GM23338 (cell line): ENCODE results near the gene BEST1. TPM values are rescaled to one million over a fixed set of nuclear protein-coding genes. Genes with fewer than 3 reads are reported as not detected.

Experiments used
- ATAC-seq: fragments of 200-7000 bp; cut with Tn5 transposase; 3 replicates; pipeline ENCODE4 v1.9.1; 2020
- DNase-seq: peaks from one replicate; pipeline ENCODE4 v3.0.0-alpha.2; 2015; ENCODE audit warnings: low spot score
- H2AFZ ChIP-seq: fragments of 200-600 bp; sonication (generic); 2 replicates; pipeline ENCODE4 v1.8.0; 2016; ENCODE audit warnings: antibody characterized with exemption, mild to moderate bottlenecking, moderate library complexity
- H3F3A ChIP-seq: fragments of 200-600 bp; sonication (generic); replicated peaks from 2 replicates; pipeline ENCODE4 v1.8.0; 2017; ENCODE audit warnings: antibody characterized with exemption, mixed run types, low read depth
- H3K27ac ChIP-seq: fragments of 200-600 bp; sonication (generic); 2 replicates; pipeline ENCODE4 v1.6.1; 2016; ENCODE audit warnings: low read depth
- H3K27me3 ChIP-seq: fragments of 200-600 bp; sonication (generic); 2 replicates; pipeline ENCODE4 v1.8.0; 2016; ENCODE audit warnings: mild to moderate bottlenecking, mixed run types, moderate library complexity; ENCODE audit not compliant: insufficient read depth
- H3K36me3 ChIP-seq: fragments of 200-600 bp; sonication (generic); 2 replicates; pipeline ENCODE4 v1.8.0; 2016; ENCODE audit warnings: mild to moderate bottlenecking; ENCODE audit not compliant: insufficient read depth
- H3K4me1 ChIP-seq: fragments of 200-600 bp; sonication (generic); 2 replicates; pipeline ENCODE4 v1.8.0; 2016; ENCODE audit warnings: mild to moderate bottlenecking, moderate library complexity; ENCODE audit not compliant: insufficient read depth
- H3K4me2 ChIP-seq: fragments of 200-600 bp; sonication (generic); 2 replicates; pipeline ENCODE4 v1.7.1; 2017; ENCODE audit warnings: mixed run types
- H3K4me3 ChIP-seq: fragments of 200-600 bp; sonication (generic); 2 replicates; pipeline ENCODE4 v1.6.1; 2016; ENCODE audit warnings: mixed run types
- H3K79me2 ChIP-seq: fragments of 200-600 bp; sonication (generic); replicated peaks from 2 replicates; pipeline ENCODE4 v1.8.0; 2017; ENCODE audit warnings: mild to moderate bottlenecking; ENCODE audit not compliant: insufficient read depth
- H3K9me2 ChIP-seq: fragments of 200-600 bp; sonication (generic); 2 replicates; pipeline ENCODE4 v1.8.0; 2017; ENCODE audit not compliant: insufficient read depth
- H4K20me1 ChIP-seq: fragments of 200-600 bp; sonication (generic); replicated peaks from 2 replicates; pipeline ENCODE4 v1.8.0; 2017; ENCODE audit warnings: mild to moderate bottlenecking; ENCODE audit not compliant: insufficient read depth
- H3K27ac Mint-ChIP-seq: 2 replicates; pipeline ENCODE4 v1.8.0; 2020; ENCODE audit warnings: inconsistent platforms, mild to moderate bottlenecking, moderate library complexity, mixed read lengths
- H3K27me3 Mint-ChIP-seq: 3 replicates; pipeline ENCODE4 v1.8.0; 2022; ENCODE audit warnings: low read depth, mild to moderate bottlenecking, moderate library complexity, mixed read lengths, inconsistent platforms; ENCODE audit not compliant: insufficient read depth, poor library complexity
- H3K36me3 Mint-ChIP-seq: 3 replicates; pipeline ENCODE4 v1.8.0; 2021; ENCODE audit warnings: low read depth, mild to moderate bottlenecking, inconsistent platforms, moderate library complexity, mixed read lengths
- H3K4me1 Mint-ChIP-seq: 3 replicates; pipeline ENCODE4 v1.8.0; 2020; ENCODE audit warnings: mild to moderate bottlenecking, inconsistent platforms, mixed read lengths
- H3K4me3 Mint-ChIP-seq: 3 replicates; pipeline ENCODE4 v1.8.0; 2021; ENCODE audit warnings: moderate library complexity, mild to moderate bottlenecking, inconsistent platforms, mixed read lengths
- H3K9me3 Mint-ChIP-seq: 3 replicates; pipeline ENCODE4 v1.8.0; 2020; ENCODE audit warnings: moderate library complexity, mild to moderate bottlenecking, inconsistent platforms, mixed read lengths
- CREB1 ChIP-seq: fragments of 250-450 bp; sonication (Bioruptor Pico); IDR thresholded peaks from 2 replicates; pipeline ENCODE4 v1.5.0; 2020; ENCODE audit warnings: low read depth, mild to moderate bottlenecking, moderate library complexity
- CTCF ChIP-seq, 2 experiments: fragments of 200-600 bp in 1 of 2; sonication (generic) in 1 of 2; conservative IDR thresholded peaks; 2 replicates each; pipeline versions ENCODE4 v1.5.1 to v1.6.1; 2016 to 2017; ENCODE audit warnings: antibody characterized with exemption in 2 of 2, low read depth in 2 of 2, mild to moderate bottlenecking in 2 of 2, moderate library complexity in 1 of 2
- EZH2 ChIP-seq: fragments of 200-600 bp; sonication (generic); IDR thresholded peaks from one replicate; pipeline ENCODE4 v1.8.0; 2017; ENCODE audit warnings: antibody characterized with exemption, mild to moderate bottlenecking, low read depth; ENCODE audit not compliant: unreplicated experiment
- EZH2phosphoT487 ChIP-seq: fragments of 200-600 bp; sonication (generic); IDR thresholded peaks from one replicate; pipeline ENCODE4 v1.8.1; 2018; ENCODE audit warnings: antibody characterized with exemption; ENCODE audit not compliant: unreplicated experiment
- JUNB ChIP-seq: IDR thresholded peaks from one replicate; pipeline ENCODE4 v1.6.1; 2016; ENCODE audit warnings: antibody characterized with exemption; ENCODE audit not compliant: unreplicated experiment
- NANOG ChIP-seq: IDR thresholded peaks from 2 replicates; pipeline ENCODE4 v1.6.1; 2016; ENCODE audit warnings: antibody characterized with exemption, borderline replicate concordance
- POLR2AphosphoS5 ChIP-seq: IDR thresholded peaks from 2 replicates; pipeline ENCODE4 v1.6.1; 2016; ENCODE audit warnings: antibody characterized with exemption, low read depth
- REST ChIP-seq: IDR thresholded peaks from one replicate; pipeline ENCODE4 v1.6.1; 2018; ENCODE audit warnings: antibody characterized with exemption; ENCODE audit not compliant: unreplicated experiment
- STAT1 ChIP-seq: IDR thresholded peaks from one replicate; pipeline ENCODE4 v1.6.1; 2016; ENCODE audit warnings: antibody characterized with exemption; ENCODE audit not compliant: unreplicated experiment
- ZNF114 ChIP-seq: fragments of 250-450 bp; sonication (Bioruptor Pico); IDR thresholded peaks from 2 replicates; pipeline ENCODE4 v1.5.0; 2020; ENCODE audit warnings: mild to moderate bottlenecking, moderate library complexity
- ZNF331 ChIP-seq: fragments of 250-450 bp; sonication (Bioruptor Pico); IDR thresholded peaks from 2 replicates; pipeline ENCODE4 v1.5.0; 2020; ENCODE audit warnings: low read depth, mild to moderate bottlenecking, moderate library complexity
- ZNF462 ChIP-seq: fragments of 250-450 bp; sonication (Bioruptor Pico); IDR thresholded peaks from 2 replicates; pipeline ENCODE4 v1.5.0; 2020; ENCODE audit warnings: mild to moderate bottlenecking, moderate library complexity
- polyA plus RNA-seq: library from polyadenylated mRNA; unstranded; fragments of >200 nt; fragmentation: Nextera tagmentation; extraction: Ambion mirVana; gene quantifications from 2 replicates; pipeline ENCODE4 v1.2.1, GENCODE V29; 2016
- total RNA-seq: library from RNA; depleted of rRNA; stranded (reverse); fragments of >200 nt; shearing (Covaris generic); gene quantifications from 2 replicates; pipeline ENCODE4 v1.2.3, GENCODE V29; 2014
- TF ChIP-seq, protein P1 (sequence below): IDR thresholded peaks from 2 replicates; pipeline ENCODE4 v1.6.1; 2016; ENCODE audit warnings: antibody characterized with exemption

Gene BEST1
- total and polyA plus RNA-seq, 2 experiments from 2014 or later: 0.35 to 0.44 TPM

GRCh38 chr11:61940466-61940865, 9.7 kb upstream of the BEST1 start:
- Mint-ChIP-seq H3K36me3 (no peaks in the 10 kb centered on the region; the same call in 2 of the 3 replicates), H3K4me1 (no peaks in the 10 kb centered on the region), H3K27ac (no peak overlapping the region), H3K4me3 (no peak overlapping the region), H3K9me3 (peaks cover 20% of the 10 kb centered on the region), H3K27me3 (no peaks in the 10 kb centered on the region)
- Histone ChIP-seq H3K36me3 (no peaks in the 10 kb centered on the region), H3K4me1 (no peaks in the 10 kb centered on the region), H3K9me2 (no peaks in the 10 kb centered on the region), H3K4me2 (no peak overlapping the region), H2AFZ (no peak overlapping the region), H3K27ac (no peak overlapping the region), H3K27me3 (no peaks in the 10 kb centered on the region), H3F3A (no peaks in the 10 kb centered on the region), H4K20me1 (no peaks in the 10 kb centered on the region), H3K79me2 (no peaks in the 10 kb centered on the region), H3K4me3 (no peak overlapping the region)
- TF ChIP-seq EZH2phosphoT487 (no peak), ZNF462 (no peak), CREB1 (CRISPR knock-in tag) (no peak), POLR2AphosphoS5 (no peak), ZNF114 (no peak), JUNB (no peak), ZNF331 (no peak), REST (no peak), EZH2 (no peak), STAT1 (no peak), NANOG (no peak), CTCF (conservative IDR thresholded peaks at IDR 0.05; ENCODE audit: low read depth in 2 of 2) (no peak)
- TF ChIP-seq, protein P1, sequence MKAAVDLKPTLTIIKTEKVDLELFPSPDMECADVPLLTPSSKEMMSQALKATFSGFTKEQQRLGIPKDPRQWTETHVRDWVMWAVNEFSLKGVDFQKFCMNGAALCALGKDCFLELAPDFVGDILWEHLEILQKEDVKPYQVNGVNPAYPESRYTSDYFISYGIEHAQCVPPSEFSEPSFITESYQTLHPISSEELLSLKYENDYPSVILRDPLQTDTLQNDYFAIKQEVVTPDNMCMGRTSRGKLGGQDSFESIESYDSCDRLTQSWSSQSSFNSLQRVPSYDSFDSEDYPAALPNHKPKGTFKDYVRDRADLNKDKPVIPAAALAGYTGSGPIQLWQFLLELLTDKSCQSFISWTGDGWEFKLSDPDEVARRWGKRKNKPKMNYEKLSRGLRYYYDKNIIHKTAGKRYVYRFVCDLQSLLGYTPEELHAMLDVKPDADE: no peak
- no peak for ATAC-seq
- no peak for DNase-seq
